CD14-positive monocyte (primary cell): ENCODE results near the gene PRM1. TPM values are rescaled to one million over a fixed set of nuclear protein-coding genes. Genes with fewer than 3 reads are reported as not detected.

ENCODE experiments used
- DNase-seq, 3 donors: peaks; one replicate each; pipeline ENCODE4 v3.0.0-alpha.2; 2011 to 2022
- H2AFZ ChIP-seq: 2 replicates; pipeline ENCODE4 v1.6.0; 2012; ENCODE audit warnings: mild to moderate bottlenecking, low read depth, low read length, inconsistent platforms; ENCODE audit not compliant: insufficient read depth, poor library complexity, severe bottlenecking
- H3K27ac ChIP-seq, 2 donors: 1 replicate in 1 of 2; 2 replicates in 1 of 2; pipeline ENCODE4 v1.5.1; 2012 to 2013; ENCODE audit warnings: low read length in 2 of 2, control low read depth in 1 of 2, inconsistent platforms in 1 of 2, low read depth in 1 of 2, mild to moderate bottlenecking in 1 of 2
- H3K27me3 ChIP-seq, 2 donors: one replicate each; pipeline versions ENCODE4 v1.6.0 to v1.6.1; 2011 to 2013; ENCODE audit warnings: low read length in 2 of 2; ENCODE audit not compliant: control insufficient read depth in 2 of 2, insufficient read depth in 2 of 2
- H3K36me3 ChIP-seq, 2 donors: replicated peaks in 1 of 2; 1 replicate in 1 of 2; 2 replicates in 1 of 2; pipeline versions ENCODE4 v1.5.1 to v1.6.1; 2012 to 2013; ENCODE audit warnings: low read length in 2 of 2, control low read depth in 1 of 2, inconsistent platforms in 1 of 2, mild to moderate bottlenecking in 1 of 2; ENCODE audit not compliant: insufficient read depth in 2 of 2, control insufficient read depth in 1 of 2
- H3K4me1 ChIP-seq, 2 donors: 1 replicate in 1 of 2; 2 replicates in 1 of 2; pipeline versions ENCODE4 v1.5.1 to v1.6.1; 2012 to 2013; ENCODE audit warnings: low read length in 2 of 2, control low read depth in 1 of 2, inconsistent platforms in 1 of 2, mild to moderate bottlenecking in 1 of 2, moderate library complexity in 1 of 2; ENCODE audit not compliant: insufficient read depth in 2 of 2, control insufficient read depth in 1 of 2
- H3K4me2 ChIP-seq: replicated peaks from 2 replicates; pipeline ENCODE3; 2012; ENCODE audit warnings: low read length, moderate library complexity, mild to moderate bottlenecking; ENCODE audit not compliant: poor library complexity, severe bottlenecking; ENCODE audit errors: extremely low read depth
- H3K4me3 ChIP-seq, 3 experiments: fragments of 200-600 bp in 1 of 3; sonication (generic) in 1 of 3; replicated peaks in 1 of 3; 1 replicate in 2 of 3; 2 replicates in 1 of 3; pipeline ENCODE4 v1.5.1; 2011 to 2013; ENCODE audit warnings: low read length in 3 of 3, mild to moderate bottlenecking in 3 of 3, control low read depth in 2 of 3, low read depth in 2 of 3, inconsistent platforms in 1 of 3, moderate library complexity in 1 of 3
- H3K79me2 ChIP-seq: 2 replicates; pipeline ENCODE4 v1.6.0; 2012; ENCODE audit warnings: mild to moderate bottlenecking, control low read depth, inconsistent platforms, low read length, moderate library complexity; ENCODE audit not compliant: insufficient read depth
- H3K9ac ChIP-seq: 2 replicates; pipeline ENCODE4 v1.6.0; 2017; ENCODE audit warnings: low read length, mild to moderate bottlenecking; ENCODE audit not compliant: insufficient read depth, poor library complexity, severe bottlenecking
- H3K9me3 ChIP-seq, 2 donors: replicated peaks in 1 of 2; 1 replicate in 1 of 2; 2 replicates in 1 of 2; pipeline versions ENCODE4 v1.5.1 to v1.6.1; 2012 to 2013; ENCODE audit warnings: low read length in 2 of 2, control low read depth in 1 of 2; ENCODE audit not compliant: control insufficient read depth in 1 of 2, insufficient read depth in 1 of 2
- H4K20me1 ChIP-seq: 2 replicates; pipeline ENCODE4 v1.6.0; 2012; ENCODE audit warnings: mild to moderate bottlenecking, low read length, control low read depth, moderate library complexity; ENCODE audit not compliant: insufficient read depth
- H3K27ac Mint-ChIP-seq, 7 donors: one replicate each; pipeline ENCODE4 v1.8.0; 2020; ENCODE audit warnings: mild to moderate bottlenecking in 7 of 7, mixed read lengths in 7 of 7, moderate library complexity in 6 of 7, inconsistent platforms in 2 of 7
- H3K27me3 Mint-ChIP-seq, 3 donors: one replicate each; pipeline ENCODE4 v1.8.0; 2021 to 2022; ENCODE audit warnings: low read depth in 3 of 3, mild to moderate bottlenecking in 3 of 3, mixed read lengths in 3 of 3, moderate library complexity in 3 of 3, inconsistent platforms in 1 of 3
- H3K36me3 Mint-ChIP-seq, 2 donors: one replicate each; pipeline ENCODE4 v1.8.0; 2020; ENCODE audit warnings: mixed read lengths in 2 of 2, inconsistent platforms in 1 of 2, mild to moderate bottlenecking in 1 of 2
- H3K4me1 Mint-ChIP-seq: one replicate; pipeline ENCODE4 v1.8.0; 2020; ENCODE audit warnings: mild to moderate bottlenecking, mixed read lengths
- H3K4me3 Mint-ChIP-seq, 2 donors: one replicate each; pipeline ENCODE4 v1.8.0; 2020; ENCODE audit warnings: mild to moderate bottlenecking in 2 of 2, mixed read lengths in 2 of 2, moderate library complexity in 1 of 2
- H3K9me3 Mint-ChIP-seq, 7 donors: one replicate each; pipeline ENCODE4 v1.8.0; 2020 to 2022; ENCODE audit warnings: mixed read lengths in 7 of 7, mild to moderate bottlenecking in 6 of 7, moderate library complexity in 6 of 7, inconsistent platforms in 2 of 7
- CTCF ChIP-seq: fragments of 200-600 bp; IDR thresholded peaks from one replicate; pipeline ENCODE4 v1.8.0; 2022; ENCODE audit warnings: antibody characterized with exemption, mild to moderate bottlenecking
- WGBS: methylation state at CpG from one replicate; pipeline ENCODE4 v1.1.5; 2013; ENCODE audit warnings: missing lambda C conversion rate; ENCODE audit not compliant: insufficient coverage; 5-methylcytosine and 5-hydroxymethylcytosine counted together
- intact Hi-C, 2 donors: fragments of 100-400 bp; cut with micrococcal nuclease; formaldehyde crosslinking; loops; one replicate each; pipeline versions ENCODE4 v1.15.0 to v1.15.1; 2023
- polyA plus RNA-seq, 3 donors: library from polyadenylated mRNA; depleted of rRNA in 1 of 3; unstranded in 2 of 3; stranded (reverse) in 1 of 3; fragments of 300-500 nt in 2 of 3; fragments of >200 nt in 1 of 3; fragmentation: Illumina TruSeq in 2 of 3; gene quantifications; 1 replicate in 2 of 3; 2 replicates in 1 of 3; pipeline ENCODE4 v1.2.3, GENCODE V29; 2012 to 2021

PRM1 gene
- polyA plus RNA-seq, 3 donors: not detected

GRCh38 chr16:11232852-11233726, 48.0 kb downstream of the PRM1 start:
- peaks cover 0 to 3% (median 0%) of the 10 kb centered on the region in 7 donors for H3K9me3 Mint-ChIP-seq
- H3K27ac Mint-ChIP-seq: peak overlapping the region in 2 of 7 donors; percentile 40 to 74
- peak overlapping the region; percentile 57 for H3K4me2 ChIP-seq
- peaks cover 44% of the 10 kb centered on the region for H3K4me1 Mint-ChIP-seq
- H3K36me3 Mint-ChIP-seq: no peaks in the 10 kb centered on the region
- no peak for TF ChIP-seq CTCF
- H3K4me1 ChIP-seq: peaks cover 40 to 44% of the 10 kb centered on the region in 2 donors
- no peaks in the 10 kb centered on the region for H4K20me1 ChIP-seq
- no peaks in the 10 kb centered on the region for H3K9me3 ChIP-seq
- peak overlapping the region; percentile 24 for H3K9ac ChIP-seq
- intact Hi-C loops: loop anchor here in 1 of 2 donors (5.0 kb wide), 1 partner anchor 549 kb away; no protein-coding TSS in a partner anchor
- no peaks in the 10 kb centered on the region for H3K36me3 ChIP-seq
- H2AFZ ChIP-seq: peak overlapping the region; percentile 74
- peak in 2 of 3 donors; percentile 33 to 52 for DNase-seq
- H3K27me3 ChIP-seq: no peaks in the 10 kb centered on the region
- peak overlapping the region in 1 of 2 donors; percentile 0 for H3K27ac ChIP-seq
- peak overlapping the region; percentile 6 to 62 for H3K4me3 Mint-ChIP-seq
- H3K27me3 Mint-ChIP-seq: peaks cover 4 to 12% (median 7%) of the 10 kb centered on the region in 3 donors
- H3K79me2 ChIP-seq: no peaks in the 10 kb centered on the region
- peak overlapping the region in 1 of 3 experiments; percentile 35 for H3K4me3 ChIP-seq
- 8% methylated on average over 33 of the region's 35 CpGs for WGBS

GRCh38 chr16:11232302-11232851, 48.8 kb downstream of the PRM1 start:
- Histone ChIP-seq H3K27ac (no peak overlapping the region), H4K20me1 (no peaks in the 10 kb centered on the region), H3K4me2 (no peak overlapping the region), H3K27me3 (no peaks in the 10 kb centered on the region), H3K79me2 (no peaks in the 10 kb centered on the region), H3K36me3 (no peaks in the 10 kb centered on the region), H2AFZ (no peak overlapping the region), H3K4me1 (peaks cover 39 to 43% of the 10 kb centered on the region in 2 donors), H3K4me3 (no peak overlapping the region), H3K9me3 (no peaks in the 10 kb centered on the region), H3K9ac (no peak overlapping the region)
- Mint-ChIP-seq H3K36me3 (no peaks in the 10 kb centered on the region), H3K27me3 (peaks cover 4 to 12% (median 7%) of the 10 kb centered on the region in 3 donors), H3K4me3 (peak overlapping the region in 1 of 2 donors; percentile 62), H3K4me1 (peaks cover 44% of the 10 kb centered on the region), H3K27ac (peak overlapping the region in 1 of 7 donors; percentile 54), H3K9me3 (peaks cover 0 to 3% (median 0%) of the 10 kb centered on the region in 7 donors)
- intact Hi-C loops: loop anchor here in 1 of 2 donors (5.0 kb wide), 1 partner anchor 550 kb away; no protein-coding TSS in a partner anchor
- WGBS: 40% methylated on average over 1 of the region's 3 CpGs
- TF ChIP-seq CTCF: no peak
- DNase-seq: no peak
